Immature natural killer cell (primary cell): ENCODE measurements around the gene FAM83F. TPM values are rescaled to one million over a fixed set of nuclear protein-coding genes. Genes with fewer than 3 reads are reported as not detected.
"Not testable (repeated sequence)": the region's sequence is repeated elsewhere in the genome, so short reads cannot be mapped to it uniquely, and the experiment has no call there.

Experiments used
- DNase-seq, 3 donors: peaks; one replicate each; pipeline ENCODE4 v3.0.0; 2022; ENCODE audit warnings: mixed read lengths in 1 of 3
- H3K27ac Mint-ChIP-seq, 6 donors: one replicate each; pipeline ENCODE4 v1.8.0; 2020; ENCODE audit warnings: mixed read lengths in 6 of 6, mild to moderate bottlenecking in 5 of 6, inconsistent platforms in 4 of 6, moderate library complexity in 3 of 6
- H3K27me3 Mint-ChIP-seq, 3 donors: one replicate each; pipeline ENCODE4 v1.8.0; 2020 to 2021; ENCODE audit warnings: low read depth in 3 of 3, mild to moderate bottlenecking in 3 of 3, mixed read lengths in 3 of 3, moderate library complexity in 3 of 3, inconsistent platforms in 1 of 3
- H3K36me3 Mint-ChIP-seq, 3 donors: one replicate each; pipeline ENCODE4 v1.8.0; 2020; ENCODE audit warnings: mixed read lengths in 3 of 3, inconsistent platforms in 2 of 3, mild to moderate bottlenecking in 2 of 3
- H3K4me1 Mint-ChIP-seq, 2 donors: one replicate each; pipeline ENCODE4 v1.8.0; 2020; ENCODE audit warnings: inconsistent platforms in 2 of 2, mild to moderate bottlenecking in 2 of 2, mixed read lengths in 2 of 2, moderate library complexity in 1 of 2
- H3K4me3 Mint-ChIP-seq, 5 donors: one replicate each; pipeline ENCODE4 v1.8.0; 2020; ENCODE audit warnings: mild to moderate bottlenecking in 5 of 5, mixed read lengths in 5 of 5, inconsistent platforms in 3 of 5, moderate library complexity in 3 of 5
- H3K9me3 Mint-ChIP-seq, 6 donors: one replicate each; pipeline ENCODE4 v1.8.0; 2020; ENCODE audit warnings: mild to moderate bottlenecking in 6 of 6, mixed read lengths in 6 of 6, inconsistent platforms in 4 of 6, moderate library complexity in 3 of 6
- polyA plus RNA-seq, 3 donors: library from polyadenylated mRNA; unstranded; fragments of 300-500 nt; fragmentation: Illumina TruSeq; gene quantifications; one replicate each; pipeline ENCODE4 v1.2.3, GENCODE V29; 2021

FAM83F gene
- polyA plus RNA-seq, 3 donors from 2014 or later: not detected

DNA sequence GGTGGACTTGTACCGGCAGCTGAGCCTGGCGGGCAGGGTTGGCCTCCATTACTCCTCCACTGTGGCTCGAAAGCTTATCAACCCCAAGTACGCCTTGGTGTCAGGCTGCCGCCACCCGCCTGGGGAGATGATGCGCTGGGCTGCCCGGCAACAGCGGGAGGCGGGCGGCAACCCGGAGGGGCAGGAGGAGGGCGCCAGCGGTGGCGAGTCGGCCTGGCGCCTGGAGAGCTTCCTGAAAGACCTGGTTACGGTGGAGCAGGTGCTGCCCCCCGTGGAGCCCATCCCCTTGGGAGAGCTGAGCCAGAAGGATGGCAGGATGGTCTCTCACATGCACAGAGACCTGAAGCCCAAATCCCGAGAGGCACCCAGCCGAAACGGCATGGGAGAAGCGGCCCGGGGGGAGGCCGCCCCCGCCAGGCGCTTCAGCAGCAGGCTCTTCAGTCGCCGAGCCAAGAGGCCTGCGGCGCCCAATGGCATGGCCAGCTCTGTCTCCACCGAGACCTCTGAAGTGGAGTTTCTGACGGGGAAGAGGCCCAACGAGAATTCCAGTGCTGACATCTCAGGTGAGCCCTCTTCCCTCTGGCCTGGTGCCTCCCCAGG, 26.7 kb downstream of the FAM83F start:
- H3K4me3 Mint-ChIP-seq: no peak overlapping the region
- H3K36me3 Mint-ChIP-seq: no peaks in the 10 kb centered on the region
- peaks cover 0 to 2% of the 10 kb centered on the region in 2 donors for H3K4me1 Mint-ChIP-seq
- DNase-seq: no peak
- no peaks in the 10 kb centered on the region for H3K9me3 Mint-ChIP-seq
- peaks cover 0 to 6% (median 3%) of the 10 kb centered on the region in 3 donors for H3K27me3 Mint-ChIP-seq
- H3K27ac Mint-ChIP-seq: no peak overlapping the region

DNA sequence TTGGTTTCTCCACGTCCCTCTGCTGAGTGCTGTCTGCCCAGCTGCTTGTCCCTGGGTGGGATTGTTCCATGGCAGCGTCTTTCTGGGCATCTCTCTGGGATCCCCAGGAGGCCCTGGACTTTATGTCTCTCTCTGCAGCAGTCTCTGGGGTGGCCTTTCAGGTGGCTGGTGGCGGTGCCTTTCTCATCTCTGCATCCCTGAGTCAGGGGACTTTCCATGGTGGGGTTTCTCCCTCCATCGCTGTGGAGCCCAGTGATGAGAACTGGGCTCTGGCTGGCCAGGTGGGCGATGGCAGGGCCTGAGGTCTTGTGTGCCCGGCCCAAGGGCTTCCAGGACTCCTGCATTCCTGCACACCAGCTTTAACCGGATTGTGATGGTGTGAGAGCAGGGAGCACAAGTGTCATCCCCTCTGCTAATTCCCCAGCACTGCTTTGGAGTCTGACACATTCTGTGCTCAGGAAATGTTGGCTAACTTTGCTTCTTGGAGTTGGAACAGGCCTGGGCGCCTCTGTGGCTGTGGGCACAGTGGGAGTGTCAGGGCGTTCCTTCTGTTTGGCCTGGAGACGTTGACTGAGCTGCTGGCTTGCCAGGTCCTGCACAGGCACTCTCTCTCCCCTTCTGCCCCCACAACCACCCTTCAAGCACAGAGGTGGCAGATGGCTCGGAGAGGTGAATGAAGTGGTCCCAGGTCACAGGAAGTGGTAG, 27.9 kb downstream of the FAM83F start:
- no peaks in the 10 kb centered on the region for H3K9me3 Mint-ChIP-seq
- H3K4me1 Mint-ChIP-seq: peaks cover 0 to 2% of the 10 kb centered on the region in 2 donors
- peaks cover 0 to 6% (median 3%) of the 10 kb centered on the region in 3 donors for H3K27me3 Mint-ChIP-seq
- H3K4me3 Mint-ChIP-seq: no peak overlapping the region
- no peak for DNase-seq
- H3K36me3 Mint-ChIP-seq: no peaks in the 10 kb centered on the region
- no peak overlapping the region for H3K27ac Mint-ChIP-seq

DNA sequence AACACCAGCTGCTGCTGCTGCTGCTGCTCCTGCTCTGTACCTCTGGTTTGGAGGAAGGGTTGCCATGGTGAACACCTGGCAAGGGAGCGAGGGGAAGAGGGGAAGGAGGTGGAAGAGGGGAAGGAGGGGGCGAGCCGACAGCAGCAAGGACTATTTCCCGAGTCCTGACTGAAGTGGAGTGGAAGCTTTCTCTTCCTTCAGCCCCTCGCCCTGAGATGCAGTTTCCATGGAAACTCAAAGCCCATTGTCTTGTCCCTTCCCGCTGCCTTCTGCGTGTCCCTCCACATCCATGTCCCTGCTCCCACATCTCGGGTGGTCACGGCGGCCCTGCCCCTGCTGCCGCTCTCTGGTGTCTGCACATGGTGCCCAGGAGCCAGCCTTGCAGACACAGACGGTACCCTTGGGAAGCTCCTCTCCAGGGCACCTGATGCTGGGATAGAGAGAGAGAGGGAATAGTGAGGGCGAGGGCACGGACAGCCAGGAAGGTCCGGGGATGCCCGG, 28.6 kb downstream of the FAM83F start:
- no peak for DNase-seq
- no peaks in the 10 kb centered on the region for H3K36me3 Mint-ChIP-seq
- no peaks in the 10 kb centered on the region for H3K9me3 Mint-ChIP-seq
- no peak overlapping the region for H3K27ac Mint-ChIP-seq
- no peak overlapping the region for H3K4me3 Mint-ChIP-seq
- H3K4me1 Mint-ChIP-seq: no peaks in the 10 kb centered on the region
- peaks cover 0 to 6% (median 2%) of the 10 kb centered on the region in 3 donors for H3K27me3 Mint-ChIP-seq

GRCh38 chr22:40024201-40025061, 29.7 kb downstream of the FAM83F start:
- H3K9me3 Mint-ChIP-seq: no peaks in the 10 kb centered on the region
- H3K4me1 Mint-ChIP-seq: no peaks in the 10 kb centered on the region
- no peak overlapping the region for H3K4me3 Mint-ChIP-seq
- H3K27ac Mint-ChIP-seq: no peak overlapping the region
- DNase-seq: peak; percentile 46 to 56 (median 50)
- no peaks in the 10 kb centered on the region for H3K36me3 Mint-ChIP-seq
- H3K27me3 Mint-ChIP-seq: peaks cover 0 to 6% (median 2%) of the 10 kb centered on the region in 3 donors

GRCh38 chr22:40025062-40025379, 30.3 kb downstream of the FAM83F start:
- DNase-seq, H3K27ac Mint-ChIP-seq, H3K4me3 Mint-ChIP-seq, H3K4me1 Mint-ChIP-seq, H3K36me3 Mint-ChIP-seq, H3K27me3 Mint-ChIP-seq, H3K9me3 Mint-ChIP-seq: not testable (repeated sequence)

- H3K27ac Mint-ChIP-seq: no peak overlapping the region
- no peaks in the 10 kb centered on the region for H3K36me3 Mint-ChIP-seq
- no peaks in the 10 kb centered on the region for H3K9me3 Mint-ChIP-seq
- no peak for DNase-seq
- H3K4me1 Mint-ChIP-seq: no peaks in the 10 kb centered on the region
- no peak overlapping the region for H3K4me3 Mint-ChIP-seq
- peaks cover 0 to 6% (median 2%) of the 10 kb centered on the region in 3 donors for H3K27me3 Mint-ChIP-seq
Measured at GRCh38 chr22:40025856-40026255, 31.1 kb downstream of the FAM83F start.

- Mint-ChIP-seq H3K36me3 (no peaks in the 10 kb centered on the region), H3K4me1 (no peaks in the 10 kb centered on the region), H3K27ac (peak overlapping the region in 1 of 6 donors; percentile 5), H3K9me3 (no peaks in the 10 kb centered on the region), H3K4me3 (no peak overlapping the region), H3K27me3 (peaks cover 0 to 7% (median 0%) of the 10 kb centered on the region in 3 donors)
- no peak for DNase-seq
Measured at GRCh38 chr22:40026641-40027040, 31.9 kb downstream of the FAM83F start.

GRCh38 chr22:40027191-40028097, 32.7 kb downstream of the FAM83F start:
- H3K36me3 Mint-ChIP-seq: no peaks in the 10 kb centered on the region
- H3K4me1 Mint-ChIP-seq: no peaks in the 10 kb centered on the region
- no peak overlapping the region for H3K4me3 Mint-ChIP-seq
- no peaks in the 10 kb centered on the region for H3K9me3 Mint-ChIP-seq
- DNase-seq: no peak
- no peak overlapping the region for H3K27ac Mint-ChIP-seq
- H3K27me3 Mint-ChIP-seq: peaks cover 0 to 7% (median 0%) of the 10 kb centered on the region in 3 donors

DNA sequence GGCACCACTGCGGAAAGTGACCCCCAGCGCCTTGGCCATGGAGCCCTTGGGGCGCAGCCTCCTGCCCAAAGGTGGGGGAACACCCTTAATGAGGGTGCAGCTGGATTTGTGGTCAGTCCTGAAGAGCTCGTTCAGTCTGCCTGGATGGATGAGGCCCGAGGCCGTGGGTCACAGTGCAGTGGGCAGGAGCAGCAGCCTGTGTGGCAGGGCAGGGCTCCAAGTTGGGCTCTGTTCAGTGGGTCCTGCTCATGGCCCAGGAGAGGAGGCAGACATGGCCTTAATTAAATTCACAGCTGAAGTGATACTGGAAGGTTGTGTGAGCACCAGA, 33.3 kb downstream of the FAM83F start:
- Mint-ChIP-seq H3K4me3 (no peak overlapping the region), H3K36me3 (no peaks in the 10 kb centered on the region), H3K9me3 (no peaks in the 10 kb centered on the region), H3K27me3 (peaks cover 0 to 7% (median 0%) of the 10 kb centered on the region in 3 donors), H3K27ac (no peak overlapping the region), H3K4me1 (no peaks in the 10 kb centered on the region)
- no peak for DNase-seq

GRCh38 chr22:40029189-40029890, 34.6 kb downstream of the FAM83F start:
- peaks cover 0 to 4% (median 0%) of the 10 kb centered on the region in 3 donors for H3K27me3 Mint-ChIP-seq
- DNase-seq: no peak
- H3K36me3 Mint-ChIP-seq: no peaks in the 10 kb centered on the region
- H3K4me3 Mint-ChIP-seq: no peak overlapping the region
- H3K4me1 Mint-ChIP-seq: no peaks in the 10 kb centered on the region
- no peak overlapping the region for H3K27ac Mint-ChIP-seq
- H3K9me3 Mint-ChIP-seq: no peaks in the 10 kb centered on the region

DNA sequence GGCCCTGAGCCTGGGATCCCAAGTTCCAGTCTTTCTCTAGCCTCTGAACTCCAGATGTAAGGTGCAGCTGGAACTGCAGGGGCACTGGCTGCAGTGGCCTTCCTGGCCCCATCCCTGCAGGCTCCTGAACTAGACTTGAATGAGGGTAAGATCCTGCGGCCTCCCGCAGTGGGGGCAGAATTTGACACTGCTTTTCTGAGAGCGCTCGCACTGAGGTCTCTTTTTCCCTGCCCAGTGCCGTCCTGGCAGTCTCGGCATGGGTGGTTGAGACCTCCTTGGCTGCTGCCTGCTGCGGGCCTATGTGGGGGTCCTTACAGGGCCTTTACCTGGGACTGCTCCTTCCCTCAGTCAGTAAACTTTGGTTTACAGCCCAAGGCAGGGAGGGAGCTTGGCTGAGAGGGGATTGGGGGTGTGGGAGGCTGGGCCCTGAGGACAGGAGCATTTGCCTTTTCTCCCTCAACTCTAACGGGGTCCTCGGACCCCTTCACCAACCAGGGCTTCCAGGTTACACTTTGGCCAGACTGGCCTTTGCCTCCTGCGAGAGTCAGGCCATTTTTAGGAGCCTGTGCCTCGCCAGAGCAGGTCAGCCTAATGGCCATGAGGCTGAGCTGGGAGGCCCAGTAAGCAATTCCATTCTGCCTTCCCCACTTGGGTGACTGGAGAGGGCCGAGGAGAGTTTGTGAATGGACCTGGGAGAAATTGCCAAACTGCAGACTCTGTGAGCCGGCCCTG, 35.4 kb downstream of the FAM83F start:
- no peak overlapping the region for H3K4me3 Mint-ChIP-seq
- H3K27me3 Mint-ChIP-seq: peaks cover 0 to 3% (median 0%) of the 10 kb centered on the region in 3 donors
- no peak for DNase-seq
- no peaks in the 10 kb centered on the region for H3K36me3 Mint-ChIP-seq
- no peak overlapping the region for H3K27ac Mint-ChIP-seq
- no peaks in the 10 kb centered on the region for H3K4me1 Mint-ChIP-seq
- no peaks in the 10 kb centered on the region for H3K9me3 Mint-ChIP-seq

GRCh38 chr22:40030758-40031095, 36.0 kb downstream of the FAM83F start:
- Mint-ChIP-seq H3K27ac (no peak overlapping the region), H3K4me1 (no peaks in the 10 kb centered on the region), H3K9me3 (no peaks in the 10 kb centered on the region), H3K4me3 (no peak overlapping the region), H3K36me3 (no peaks in the 10 kb centered on the region), H3K27me3 (peaks cover 0 to 3% (median 0%) of the 10 kb centered on the region in 3 donors)
- DNase-seq: no peak
